Stomach (tissue), 4 donors: ENCODE results near the gene BAIAP2L1.
"Not testable (repeated sequence)": the region's sequence is repeated elsewhere in the genome, so short reads cannot be mapped to it uniquely, and the experiment has no call there.

Experiments used
- POLR2A ChIP-seq, 4 donors: fragments of 450-650 bp; IDR thresholded peaks; one replicate each; pipeline ENCODE4 v1.6.1; 2016; ENCODE audit warnings: antibody characterized with exemption in 4 of 4, control low read depth in 2 of 4, mild to moderate bottlenecking in 1 of 4, moderate library complexity in 1 of 4
- POLR2AphosphoS5 ChIP-seq, 3 donors: sonication (generic); formaldehyde crosslinking; IDR thresholded peaks; one replicate each; pipeline ENCODE4 v1.6.1; 2016; ENCODE audit warnings: antibody characterized with exemption in 3 of 3
- TF ChIP-seq, protein P1 (sequence below), 7 experiments: fragments of 450-650 bp in 4 of 7; fragments of 200-600 bp in 3 of 7; sonication (generic) in 3 of 7; IDR thresholded peaks; one replicate each; pipeline ENCODE4 v1.5.1; 2016 to 2019; ENCODE audit warnings: antibody characterized with exemption in 7 of 7, control low read depth in 2 of 7, mild to moderate bottlenecking in 1 of 7

DNA sequence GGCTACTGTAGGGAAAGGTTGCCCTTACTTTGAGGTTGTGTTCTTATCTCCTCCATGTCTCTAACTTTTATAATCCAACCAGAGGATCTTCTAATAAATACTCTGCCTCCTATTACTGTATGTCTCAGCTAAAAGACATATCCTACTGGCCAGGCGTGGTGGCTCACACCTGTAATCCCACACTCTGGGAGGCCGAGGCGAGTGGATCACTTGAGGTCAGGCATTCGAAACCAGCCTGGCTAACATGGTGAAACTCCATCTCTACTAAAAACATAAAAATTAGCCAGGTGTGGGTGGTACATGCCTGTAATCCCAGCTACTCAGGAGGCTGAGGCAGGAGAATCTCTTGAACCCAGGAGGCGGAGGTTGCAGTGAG lies 18.4 kb upstream of the BAIAP2L1 start:
- TF ChIP-seq POLR2AphosphoS5, POLR2A (IDR thresholded peaks at IDR 0.05): not testable (repeated sequence)
- TF ChIP-seq, protein P1, sequence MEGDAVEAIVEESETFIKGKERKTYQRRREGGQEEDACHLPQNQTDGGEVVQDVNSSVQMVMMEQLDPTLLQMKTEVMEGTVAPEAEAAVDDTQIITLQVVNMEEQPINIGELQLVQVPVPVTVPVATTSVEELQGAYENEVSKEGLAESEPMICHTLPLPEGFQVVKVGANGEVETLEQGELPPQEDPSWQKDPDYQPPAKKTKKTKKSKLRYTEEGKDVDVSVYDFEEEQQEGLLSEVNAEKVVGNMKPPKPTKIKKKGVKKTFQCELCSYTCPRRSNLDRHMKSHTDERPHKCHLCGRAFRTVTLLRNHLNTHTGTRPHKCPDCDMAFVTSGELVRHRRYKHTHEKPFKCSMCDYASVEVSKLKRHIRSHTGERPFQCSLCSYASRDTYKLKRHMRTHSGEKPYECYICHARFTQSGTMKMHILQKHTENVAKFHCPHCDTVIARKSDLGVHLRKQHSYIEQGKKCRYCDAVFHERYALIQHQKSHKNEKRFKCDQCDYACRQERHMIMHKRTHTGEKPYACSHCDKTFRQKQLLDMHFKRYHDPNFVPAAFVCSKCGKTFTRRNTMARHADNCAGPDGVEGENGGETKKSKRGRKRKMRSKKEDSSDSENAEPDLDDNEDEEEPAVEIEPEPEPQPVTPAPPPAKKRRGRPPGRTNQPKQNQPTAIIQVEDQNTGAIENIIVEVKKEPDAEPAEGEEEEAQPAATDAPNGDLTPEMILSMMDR (IDR thresholded peaks at IDR 0.05), result not testable (repeated sequence)
